Immature natural killer cell (primary cell): ENCODE measurements around the gene NPLOC4. TPM values are rescaled to one million over a fixed set of nuclear protein-coding genes. Genes with fewer than 3 reads are reported as not detected.

Experiments used
- DNase-seq, 3 donors: peaks; one replicate each; pipeline ENCODE4 v3.0.0; 2022; ENCODE audit warnings: mixed read lengths in 1 of 3
- H3K27ac Mint-ChIP-seq, 6 donors: one replicate each; pipeline ENCODE4 v1.8.0; 2020; ENCODE audit warnings: mixed read lengths in 6 of 6, mild to moderate bottlenecking in 5 of 6, inconsistent platforms in 4 of 6, moderate library complexity in 3 of 6
- H3K27me3 Mint-ChIP-seq, 3 donors: one replicate each; pipeline ENCODE4 v1.8.0; 2020 to 2021; ENCODE audit warnings: low read depth in 3 of 3, mild to moderate bottlenecking in 3 of 3, mixed read lengths in 3 of 3, moderate library complexity in 3 of 3, inconsistent platforms in 1 of 3
- H3K36me3 Mint-ChIP-seq, 3 donors: one replicate each; pipeline ENCODE4 v1.8.0; 2020; ENCODE audit warnings: mixed read lengths in 3 of 3, inconsistent platforms in 2 of 3, mild to moderate bottlenecking in 2 of 3
- H3K4me1 Mint-ChIP-seq, 2 donors: one replicate each; pipeline ENCODE4 v1.8.0; 2020; ENCODE audit warnings: inconsistent platforms in 2 of 2, mild to moderate bottlenecking in 2 of 2, mixed read lengths in 2 of 2, moderate library complexity in 1 of 2
- H3K4me3 Mint-ChIP-seq, 5 donors: one replicate each; pipeline ENCODE4 v1.8.0; 2020; ENCODE audit warnings: mild to moderate bottlenecking in 5 of 5, mixed read lengths in 5 of 5, inconsistent platforms in 3 of 5, moderate library complexity in 3 of 5
- H3K9me3 Mint-ChIP-seq, 6 donors: one replicate each; pipeline ENCODE4 v1.8.0; 2020; ENCODE audit warnings: mild to moderate bottlenecking in 6 of 6, mixed read lengths in 6 of 6, inconsistent platforms in 4 of 6, moderate library complexity in 3 of 6
- polyA plus RNA-seq, 3 donors: library from polyadenylated mRNA; unstranded; fragments of 300-500 nt; fragmentation: Illumina TruSeq; gene quantifications; one replicate each; pipeline ENCODE4 v1.2.3, GENCODE V29; 2021

The NPLOC4 gene
- polyA plus RNA-seq, 3 donors from 2014 or later: 51.0 to 73.9 (median 60.3) TPM

DNA sequence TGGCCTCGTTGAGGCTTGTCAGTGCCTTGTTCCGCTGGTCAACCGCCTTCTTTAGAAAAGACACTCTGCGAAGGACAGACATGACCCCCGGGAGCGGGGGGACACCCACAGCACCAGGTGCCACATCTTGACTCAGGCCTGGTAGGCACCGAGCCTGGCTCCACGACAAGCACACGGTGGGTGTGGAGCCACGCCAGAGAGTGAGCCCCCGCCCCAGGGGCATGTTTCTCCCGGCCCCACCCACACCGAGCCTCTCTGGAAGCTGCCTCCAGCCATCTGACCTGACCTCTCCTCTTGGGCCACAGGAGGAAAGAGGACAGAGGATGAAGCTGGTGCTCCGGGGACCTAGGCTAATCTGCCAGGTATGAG lies 89.3 kb downstream of the NPLOC4 start:
- H3K4me3 Mint-ChIP-seq: no peak overlapping the region
- no peak for DNase-seq
- peaks cover 3 to 9% (median 6%) of the 10 kb centered on the region in 3 donors for H3K27me3 Mint-ChIP-seq
- no peak overlapping the region for H3K27ac Mint-ChIP-seq
- H3K9me3 Mint-ChIP-seq: no peaks in the 10 kb centered on the region
- H3K4me1 Mint-ChIP-seq: peaks cover 16% of the 10 kb centered on the region in 2 donors
- H3K36me3 Mint-ChIP-seq: peaks cover 0 to 12% (median 0%) of the 10 kb centered on the region in 3 donors

DNA sequence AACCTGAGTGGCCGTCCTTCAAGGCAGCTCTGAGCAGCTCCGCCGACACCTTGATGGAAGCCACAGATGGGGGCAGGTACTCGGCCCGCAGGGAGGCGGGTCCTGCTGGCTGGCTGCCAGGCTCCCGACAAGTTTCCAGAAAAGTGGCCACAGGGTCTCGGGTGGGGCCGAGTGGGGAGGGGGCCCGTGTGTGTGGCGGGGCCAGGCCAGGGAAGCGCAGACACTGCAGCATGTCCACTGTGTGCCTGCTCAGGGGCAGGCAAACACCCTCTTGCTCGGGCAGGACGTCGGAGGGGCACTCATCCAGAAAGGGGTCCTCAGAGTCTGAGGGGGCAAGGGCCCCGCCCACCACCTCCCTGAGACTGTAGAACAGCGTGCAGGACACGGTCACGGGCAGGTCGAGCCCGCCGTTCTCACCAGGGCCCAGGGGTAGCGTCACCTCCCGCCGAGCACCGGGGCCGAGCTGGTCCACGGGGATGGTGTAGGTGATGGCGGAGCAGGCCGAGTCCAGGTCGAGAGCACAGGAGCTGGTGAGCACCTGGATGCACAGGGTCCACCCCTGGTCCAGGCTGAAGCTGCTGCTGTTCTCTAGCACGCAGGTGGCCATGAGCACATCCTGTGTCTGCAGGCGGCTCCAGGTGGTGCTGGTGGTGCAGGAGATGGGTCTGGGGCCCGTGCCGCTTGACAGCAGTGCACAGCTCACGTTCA lies 89.9 kb downstream of the NPLOC4 start:
- Mint-ChIP-seq H3K4me3 (no peak overlapping the region), H3K4me1 (peaks cover 16% of the 10 kb centered on the region in 2 donors), H3K36me3 (peaks cover 0 to 12% (median 0%) of the 10 kb centered on the region in 3 donors), H3K9me3 (no peaks in the 10 kb centered on the region), H3K27me3 (peaks cover 3 to 9% (median 6%) of the 10 kb centered on the region in 3 donors), H3K27ac (no peak overlapping the region)
- no peak for DNase-seq

DNA sequence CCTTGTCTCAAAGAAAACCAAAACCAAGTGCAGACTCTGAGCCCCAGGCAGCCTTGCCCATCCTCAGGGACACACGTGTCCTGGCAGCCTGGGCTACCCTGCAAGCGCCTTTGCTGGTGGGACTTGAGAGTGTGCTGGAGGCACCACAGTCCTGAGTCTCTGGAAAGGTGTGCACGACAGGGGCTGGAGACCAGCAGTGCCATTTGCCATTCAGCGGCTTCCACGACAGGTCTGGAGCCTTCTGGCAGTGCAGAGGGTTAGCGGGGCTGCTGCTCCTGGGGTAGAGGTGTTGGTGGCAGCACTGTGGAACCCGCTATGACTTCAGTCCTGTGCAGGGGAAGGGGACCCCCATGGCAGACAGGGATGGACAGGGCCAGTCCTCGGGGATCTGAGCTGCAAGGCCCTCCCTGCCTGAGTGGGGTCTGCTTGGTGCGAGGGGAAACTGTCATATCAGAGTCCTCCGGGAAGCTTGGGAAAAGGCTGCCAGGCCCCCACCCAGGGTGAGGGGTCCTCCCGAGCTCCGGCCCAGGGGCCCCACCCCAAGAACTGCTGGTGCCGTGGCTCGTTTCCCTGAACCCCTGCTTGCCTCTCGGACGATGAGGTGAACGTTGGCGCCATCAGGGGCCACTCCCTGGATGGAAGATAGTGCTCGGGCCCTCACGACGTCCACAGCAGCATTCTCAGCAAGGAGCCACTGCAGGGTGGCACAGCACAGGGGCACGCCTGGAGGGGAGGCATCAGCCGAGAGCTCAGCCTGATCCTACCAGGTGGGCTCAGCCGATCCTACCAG lies 91.6 kb downstream of the NPLOC4 start:
- Mint-ChIP-seq H3K27me3 (peaks cover 2 to 4% (median 3%) of the 10 kb centered on the region in 3 donors), H3K4me3 (no peak overlapping the region), H3K9me3 (no peaks in the 10 kb centered on the region), H3K4me1 (peaks cover 8 to 9% of the 10 kb centered on the region in 2 donors), H3K27ac (no peak overlapping the region), H3K36me3 (peaks cover 0 to 12% (median 0%) of the 10 kb centered on the region in 3 donors)
- no peak for DNase-seq

DNA sequence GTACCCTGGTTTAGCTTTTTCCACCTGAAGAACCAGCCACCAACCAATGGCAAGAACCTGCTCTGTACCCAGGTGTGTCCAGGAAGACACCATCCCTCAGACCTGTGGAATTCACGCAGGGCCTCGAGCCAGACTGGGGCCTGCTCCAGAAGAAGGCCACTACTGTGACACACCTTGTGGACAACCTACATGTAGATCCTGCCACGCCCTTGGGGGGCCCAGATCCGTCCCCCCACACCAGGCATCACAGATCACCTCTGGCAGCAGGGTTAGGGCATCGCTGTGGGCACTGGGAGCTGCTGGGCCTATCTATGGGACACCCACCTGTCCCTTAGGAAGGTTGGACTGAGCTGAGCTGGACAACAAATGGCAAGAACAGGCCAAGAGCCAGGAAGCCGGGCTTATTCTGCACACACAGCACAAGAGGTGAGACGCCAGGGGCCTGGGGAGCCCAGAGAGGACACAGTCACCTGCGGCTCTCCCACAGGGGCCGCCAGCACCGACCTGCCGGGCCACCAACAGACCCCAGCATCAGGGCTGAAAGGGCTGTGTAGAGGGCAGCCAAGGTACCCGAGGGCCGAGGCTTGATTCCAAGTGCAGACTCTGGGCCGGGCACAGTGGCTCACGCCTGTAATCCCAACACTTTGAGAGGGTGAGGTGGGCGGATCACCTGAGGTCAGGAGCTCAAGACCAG lies 92.5 kb downstream of the NPLOC4 start:
- Mint-ChIP-seq H3K4me1 (peaks cover 1 to 2% of the 10 kb centered on the region in 2 donors), H3K4me3 (no peak overlapping the region), H3K9me3 (no peaks in the 10 kb centered on the region), H3K27ac (no peak overlapping the region), H3K36me3 (peaks cover 0 to 6% (median 0%) of the 10 kb centered on the region in 3 donors), H3K27me3 (peaks cover 0 to 2% (median under 1%) of the 10 kb centered on the region in 3 donors)
- DNase-seq: no peak

DNA sequence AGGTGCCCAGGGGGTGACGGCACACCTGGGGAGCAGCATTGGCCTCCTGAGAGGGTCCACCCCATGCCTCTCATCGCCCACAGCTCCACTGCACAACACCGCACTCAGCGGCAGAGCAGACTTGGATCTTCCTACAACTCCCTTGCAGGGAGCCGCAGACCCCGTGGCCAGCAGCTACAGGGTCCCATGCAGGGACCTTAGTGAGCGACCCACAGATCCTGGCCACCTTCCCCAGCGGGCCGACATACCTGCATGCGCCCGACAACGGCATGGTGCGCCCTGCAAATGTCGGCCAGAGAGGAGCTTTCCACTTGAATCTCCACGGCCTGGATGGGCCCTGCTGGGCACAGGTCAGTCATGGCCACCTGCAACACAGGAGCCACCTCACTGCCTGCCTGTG lies 93.2 kb downstream of the NPLOC4 start:
- no peaks in the 10 kb centered on the region for H3K9me3 Mint-ChIP-seq
- H3K4me1 Mint-ChIP-seq: no peaks in the 10 kb centered on the region
- H3K36me3 Mint-ChIP-seq: peaks cover 0 to 5% (median 0%) of the 10 kb centered on the region in 3 donors
- H3K27me3 Mint-ChIP-seq: peaks cover 0 to 2% (median 0%) of the 10 kb centered on the region in 3 donors
- H3K27ac Mint-ChIP-seq: no peak overlapping the region
- DNase-seq: no peak
- H3K4me3 Mint-ChIP-seq: no peak overlapping the region

DNA sequence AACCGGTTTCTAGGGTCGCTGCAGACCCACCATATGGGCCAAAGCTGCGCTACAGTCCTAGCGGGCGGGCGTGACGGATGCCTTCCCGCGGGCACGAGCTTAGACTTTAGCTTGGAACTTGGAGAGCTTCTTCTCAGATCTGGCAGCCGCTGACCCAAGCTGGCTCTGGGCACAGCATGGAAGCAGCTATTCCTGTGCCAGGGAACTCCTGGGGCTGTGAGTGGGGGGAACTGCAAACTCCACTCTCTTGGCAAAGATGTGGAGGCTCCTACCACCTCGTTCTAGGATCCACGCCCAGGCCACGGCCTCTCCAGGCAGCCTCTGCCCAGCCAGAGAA lies 93.6 kb downstream of the NPLOC4 start:
- no peak overlapping the region for H3K4me3 Mint-ChIP-seq
- no peaks in the 10 kb centered on the region for H3K9me3 Mint-ChIP-seq
- peaks cover 0 to 2% (median 0%) of the 10 kb centered on the region in 3 donors for H3K27me3 Mint-ChIP-seq
- no peaks in the 10 kb centered on the region for H3K4me1 Mint-ChIP-seq
- no peak for DNase-seq
- H3K36me3 Mint-ChIP-seq: peaks cover 0 to 5% (median 0%) of the 10 kb centered on the region in 3 donors
- no peak overlapping the region for H3K27ac Mint-ChIP-seq

DNA sequence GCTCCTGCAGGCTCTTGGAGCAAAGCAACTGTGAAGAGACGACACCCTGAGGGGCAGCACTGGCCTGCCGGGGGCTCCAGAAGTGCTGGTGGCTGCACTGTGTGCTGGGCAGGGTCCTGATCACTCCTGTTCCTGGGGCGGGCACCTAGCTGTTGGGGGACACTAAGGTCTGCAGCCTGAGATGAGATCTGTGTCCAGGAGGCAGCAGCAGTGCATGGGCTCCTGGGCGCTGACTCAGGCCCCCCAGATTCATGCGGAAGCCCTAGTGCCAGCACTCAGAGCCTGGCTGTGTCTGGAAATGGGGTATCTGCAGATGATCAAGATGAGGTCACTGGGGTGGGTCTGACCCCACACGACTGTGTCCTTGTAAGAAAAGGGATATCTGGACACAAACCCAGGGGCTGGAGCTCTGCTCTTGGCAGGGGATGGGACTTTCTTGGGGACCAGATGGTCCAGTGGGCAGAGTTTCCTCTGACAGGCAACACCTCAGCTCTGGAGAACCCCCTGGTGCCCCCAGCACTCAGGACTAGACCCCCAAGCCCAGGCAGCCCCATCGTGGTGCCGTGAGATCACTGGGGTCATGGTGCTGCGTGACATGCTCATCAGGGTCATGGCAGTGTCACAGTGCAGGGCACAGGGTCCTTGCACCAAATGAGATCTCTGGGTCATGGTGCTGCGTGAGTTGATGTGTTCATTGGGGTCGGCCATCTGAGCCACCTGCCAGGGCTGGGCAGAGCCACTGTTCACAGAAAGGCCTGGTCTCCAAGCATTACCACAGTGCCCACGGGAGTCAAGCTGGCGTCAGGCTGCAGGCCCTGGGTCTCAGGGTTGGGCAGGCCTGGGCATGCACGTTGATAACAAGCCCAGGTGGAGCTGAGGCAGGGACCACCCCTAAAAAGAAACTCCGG lies 94.2 kb downstream of the NPLOC4 start:
- no peak overlapping the region for H3K27ac Mint-ChIP-seq
- H3K4me3 Mint-ChIP-seq: no peak overlapping the region
- no peaks in the 10 kb centered on the region for H3K9me3 Mint-ChIP-seq

DNA sequence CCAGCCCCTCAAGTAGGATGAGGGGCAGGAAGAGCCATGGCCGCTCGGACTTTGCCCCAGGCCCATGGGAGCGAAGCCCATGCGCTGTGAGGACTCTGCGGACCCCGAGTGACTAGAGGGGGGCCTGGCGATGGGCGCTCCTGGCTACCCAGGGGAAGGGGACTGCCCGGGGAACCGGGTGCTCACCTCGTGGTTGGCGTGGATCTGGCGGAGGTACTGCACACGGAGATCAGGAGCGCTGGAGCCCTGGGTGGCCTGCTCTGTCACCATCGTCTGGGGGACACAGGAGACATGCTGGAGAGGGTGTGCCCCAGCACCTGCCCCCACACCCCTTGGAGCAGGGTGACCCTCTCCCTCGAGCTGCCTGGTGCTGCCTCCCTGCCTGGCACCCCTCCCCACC lies 95.8 kb downstream of the NPLOC4 start:
- H3K27ac Mint-ChIP-seq: no peak overlapping the region
- no peak for DNase-seq
- peaks cover 0 to 6% (median 2%) of the 10 kb centered on the region in 3 donors for H3K27me3 Mint-ChIP-seq
- peaks cover 0 to 5% (median 4%) of the 10 kb centered on the region in 3 donors for H3K36me3 Mint-ChIP-seq
- H3K4me3 Mint-ChIP-seq: no peak overlapping the region
- no peaks in the 10 kb centered on the region for H3K9me3 Mint-ChIP-seq
- no peaks in the 10 kb centered on the region for H3K4me1 Mint-ChIP-seq

More for the DNA sequence above, 94.2 kb downstream of the NPLOC4 start:
- Mint-ChIP-seq H3K27me3 (peaks cover 0 to 6% (median 2%) of the 10 kb centered on the region in 3 donors), H3K36me3 (peaks cover 0 to 5% (median 4%) of the 10 kb centered on the region in 3 donors), H3K4me1 (no peaks in the 10 kb centered on the region)
- no peak for DNase-seq

DNA sequence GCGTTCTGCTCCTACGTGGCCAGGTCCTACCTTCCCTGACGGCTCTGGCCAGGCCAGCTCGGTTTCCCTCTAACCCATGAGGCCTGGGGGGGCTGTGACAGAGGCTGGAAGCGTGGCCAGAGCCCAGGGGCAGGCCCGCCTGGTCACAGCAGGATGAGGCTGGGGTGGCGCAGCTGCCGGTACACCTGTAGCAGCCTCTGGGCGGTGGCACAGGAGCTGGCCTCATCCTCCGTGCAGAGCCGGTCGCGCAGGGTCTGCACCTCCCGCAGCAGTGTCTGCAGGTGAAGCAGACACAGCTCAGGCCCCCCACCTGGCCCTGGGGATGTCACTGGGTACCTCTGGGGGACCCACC lies 96.3 kb downstream of the NPLOC4 start:
- DNase-seq: no peak
- peaks cover 0 to 6% (median 5%) of the 10 kb centered on the region in 3 donors for H3K27me3 Mint-ChIP-seq
- H3K4me3 Mint-ChIP-seq: no peak overlapping the region
- no peaks in the 10 kb centered on the region for H3K4me1 Mint-ChIP-seq
- H3K27ac Mint-ChIP-seq: no peak overlapping the region
- H3K9me3 Mint-ChIP-seq: no peaks in the 10 kb centered on the region
- peaks cover 0 to 5% (median 4%) of the 10 kb centered on the region in 3 donors for H3K36me3 Mint-ChIP-seq

DNA sequence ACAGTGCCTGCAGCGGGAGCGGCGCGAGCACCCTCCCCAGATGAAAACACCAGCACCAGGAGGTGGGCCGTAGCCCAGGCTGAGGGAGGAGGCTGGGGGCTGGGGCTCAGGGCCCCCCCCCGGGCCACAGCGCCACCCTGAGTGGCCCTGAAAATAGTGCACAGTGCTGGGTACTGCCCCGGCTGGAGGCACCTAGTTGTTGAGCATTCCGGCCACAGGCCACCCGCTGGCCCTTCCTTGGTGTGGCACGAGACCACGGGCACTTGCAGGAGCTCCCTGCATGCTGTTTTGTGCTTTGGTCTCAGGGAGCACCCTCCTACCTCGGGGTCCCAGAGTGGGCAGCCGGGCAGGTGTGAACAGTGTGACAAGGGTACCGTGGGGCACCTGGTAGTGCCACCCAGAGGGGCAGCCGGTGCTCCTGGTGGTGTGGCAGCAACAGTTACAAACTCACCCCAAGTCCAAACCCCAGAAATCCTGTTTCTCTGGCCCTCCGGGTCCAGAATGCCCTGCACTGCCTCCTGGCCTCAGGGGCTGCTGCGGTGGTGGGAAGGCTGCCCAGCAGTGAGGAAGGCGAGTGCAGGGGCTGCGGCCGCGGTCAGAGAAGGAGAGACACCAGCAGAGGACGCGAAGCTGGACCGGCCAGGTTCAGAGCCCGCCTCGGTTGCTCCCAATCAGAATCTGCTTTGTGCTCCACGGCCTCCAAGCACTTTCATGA lies 96.8 kb downstream of the NPLOC4 start:
- Mint-ChIP-seq H3K36me3 (peaks cover 0 to 5% (median 4%) of the 10 kb centered on the region in 3 donors), H3K4me1 (no peaks in the 10 kb centered on the region), H3K27me3 (peaks cover 0 to 6% (median 5%) of the 10 kb centered on the region in 3 donors), H3K4me3 (no peak overlapping the region), H3K27ac (no peak overlapping the region), H3K9me3 (no peaks in the 10 kb centered on the region)
- no peak for DNase-seq

DNA sequence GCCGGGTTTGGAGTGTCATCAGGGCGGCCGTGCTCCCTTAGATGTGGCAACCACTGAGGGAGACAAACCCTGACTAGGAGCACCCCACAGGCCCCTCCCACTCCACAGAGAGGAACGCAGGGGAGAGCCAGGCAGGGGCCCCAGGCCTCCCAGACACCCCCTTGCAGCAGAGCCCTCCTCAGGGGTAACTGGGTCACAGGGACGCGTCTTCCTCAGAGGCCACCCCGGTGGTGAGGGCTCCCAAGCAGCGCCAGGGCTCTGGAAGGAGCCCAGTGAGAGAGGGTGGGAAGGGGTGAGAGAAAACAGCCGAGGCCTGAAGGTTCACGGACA lies 97.4 kb downstream of the NPLOC4 start:
- H3K27me3 Mint-ChIP-seq: peaks cover 0 to 6% (median 3%) of the 10 kb centered on the region in 3 donors
- no peak for DNase-seq
- H3K36me3 Mint-ChIP-seq: peaks cover 0 to 5% (median 4%) of the 10 kb centered on the region in 3 donors
- H3K4me3 Mint-ChIP-seq: no peak overlapping the region
- no peak overlapping the region for H3K27ac Mint-ChIP-seq
- H3K4me1 Mint-ChIP-seq: no peaks in the 10 kb centered on the region
- H3K9me3 Mint-ChIP-seq: no peaks in the 10 kb centered on the region

DNA sequence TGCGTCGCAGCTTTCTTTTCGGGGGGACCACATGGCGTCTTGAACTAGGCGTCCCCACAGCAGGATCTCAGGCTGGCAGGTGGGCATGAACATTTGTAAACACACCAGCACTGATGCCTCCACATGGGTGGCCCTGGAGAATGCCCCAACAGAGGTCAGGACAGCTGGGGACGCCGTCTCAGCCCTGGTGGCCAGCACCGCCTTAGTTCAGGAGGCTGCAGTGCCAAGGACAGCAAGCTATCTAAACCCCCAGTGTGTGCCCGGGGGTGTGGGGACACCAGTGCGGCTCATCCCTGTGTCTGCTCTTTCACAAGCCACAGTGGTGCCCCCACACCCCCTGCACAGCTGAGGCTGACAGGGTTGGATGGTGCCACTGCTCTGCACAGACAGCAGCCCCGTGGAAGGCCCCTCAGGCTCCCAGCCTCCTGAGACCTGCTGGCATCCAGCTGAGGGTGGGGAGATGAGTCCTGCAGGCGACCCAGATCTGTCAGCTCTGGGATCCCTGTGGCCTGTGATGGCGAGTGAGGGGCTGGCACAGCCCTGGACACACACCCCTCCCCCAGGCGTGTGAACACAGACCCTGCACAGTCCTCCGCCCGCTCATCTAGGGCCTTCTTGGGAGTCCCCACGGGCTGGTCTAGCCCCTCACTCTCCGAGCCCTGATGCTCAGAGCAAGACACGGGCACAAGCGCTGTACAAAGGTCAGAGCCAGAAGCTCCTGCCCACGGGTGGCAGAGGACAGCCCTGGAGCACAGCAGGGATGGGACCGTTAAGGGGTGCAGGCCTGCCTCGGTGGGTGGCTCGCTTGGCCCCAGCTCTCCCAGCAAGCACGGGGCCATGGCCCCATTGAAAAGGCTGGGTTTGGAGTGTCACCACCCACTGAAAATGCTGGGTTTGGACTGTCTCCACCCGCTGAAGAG lies 98.0 kb downstream of the NPLOC4 start:
- Mint-ChIP-seq H3K27me3 (peaks cover 0 to 6% (median 5%) of the 10 kb centered on the region in 3 donors), H3K4me3 (no peak overlapping the region), H3K36me3 (peaks cover 0 to 5% (median 4%) of the 10 kb centered on the region in 3 donors)

More for the DNA sequence above, 98.0 kb downstream of the NPLOC4 start:
- DNase-seq: no peak
- Mint-ChIP-seq H3K4me1 (peaks cover under 1 to 1% of the 10 kb centered on the region in 2 donors), H3K9me3 (no peaks in the 10 kb centered on the region), H3K27ac (no peak overlapping the region)
